Testis (tissue), 2 donors: Measurements from ENCODE around the gene ASB3.

Experiments used
- CTCF ChIP-seq, 3 experiments: fragments of 450-650 bp in 2 of 3; fragments of 200-600 bp in 1 of 3; sonication (generic) in 1 of 3; IDR thresholded peaks; one replicate each; pipeline ENCODE4 v1.5.1; 2016 to 2019; ENCODE audit warnings: antibody characterized with exemption in 3 of 3, mild to moderate bottlenecking in 2 of 3, moderate library complexity in 1 of 3
- POLR2A ChIP-seq: fragments of 450-650 bp; IDR thresholded peaks from one replicate; pipeline ENCODE4 v1.6.1; 2017; ENCODE audit warnings: antibody characterized with exemption, mild to moderate bottlenecking, moderate library complexity

- TF ChIP-seq CTCF (IDR thresholded peaks at IDR 0.05), result no peak
- TF ChIP-seq POLR2A, result no peak
These were observed 95.9 kb downstream of the ASB3 start for GRCh38 chr2:53690876-53691275.
